ENCODE measurements around the gene YIPF1. TPM values are rescaled to one million over a fixed set of nuclear protein-coding genes. Genes with fewer than 3 reads are reported as not detected.

YIPF1 gene
- total and polyA plus RNA-seq, 10 of the 15 experiments (the other 5 are each of a cell fraction or from before 2014, with no cell fraction given): 13.0 to 36.0 (median 20.3) TPM

DNA sequence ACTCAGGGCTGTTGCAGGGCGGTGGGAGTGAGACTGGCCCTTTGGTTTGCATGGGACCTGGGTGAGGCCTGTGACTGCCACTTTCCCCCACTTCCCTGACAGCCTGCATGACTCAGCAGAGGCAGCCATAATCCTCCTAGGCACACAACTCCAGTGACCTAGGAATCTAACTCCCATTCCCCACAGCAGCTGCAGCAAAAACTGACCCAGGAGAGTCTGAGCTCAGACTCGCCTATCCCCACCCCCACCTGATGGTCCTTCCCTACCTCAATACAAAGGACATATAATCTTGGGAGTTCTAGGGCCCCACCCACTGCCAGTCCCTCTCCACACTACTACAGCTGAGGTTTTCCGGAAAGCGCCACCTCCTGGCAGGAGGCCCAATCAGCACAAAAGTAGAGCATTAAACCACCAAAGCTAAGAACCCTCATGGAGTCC is 78.2 kb downstream of the YIPF1 start:
- H3K9me3 ChIP-seq (replicated peaks; ENCODE audit: control insufficient read depth, insufficient read depth, low read length): no peaks in the 10 kb centered on the region; the same call in 2 of the 3 replicates
- no peaks in the 10 kb centered on the region for H3K27me3 ChIP-seq (replicated peaks in 1 of 2; ENCODE audit: control insufficient read depth in 2 of 2, insufficient read depth in 2 of 2, low read length in 1 of 2)
- no peaks in the 10 kb centered on the region for H3K4me1 ChIP-seq (ENCODE audit: control insufficient read depth, insufficient read depth, low read length)
- ChIA-PET CTCF (interaction anchor here (0.6 to 2.4 kb wide), 9 partner anchors 9 to 533 kb away, joined by 3 to 10 read pairs (median 4); no protein-coding TSS in a partner anchor), RAD21 (ENCODE audit: unreplicated experiment) (interaction anchor here (1.1 kb wide), 1 partner anchor 25 kb away, joined by 6 read pairs; no protein-coding TSS in a partner anchor), POLR2A (interaction anchor here (0.5 to 0.7 kb wide), 2 partner anchors 9 to 10 kb away, joined by 3 to 5 read pairs; no protein-coding TSS in a partner anchor), SMC1A (ENCODE audit: uncharacterized antibody, unreplicated experiment) (no interaction called here)
- peaks cover 3 to 25% of the 10 kb centered on the region in 2 experiments for H3K36me3 ChIP-seq (ENCODE audit: control insufficient read depth in 2 of 2, insufficient read depth in 2 of 2, low read length in 1 of 2)
- no peak overlapping the region for H3K27ac ChIP-seq (ENCODE audit: control insufficient read depth, insufficient read depth)
- in situ Hi-C loops (cut with MboI): no loop called here
- TF ChIP-seq SMAD1 (IDR thresholded peaks at IDR 0.05; ENCODE audit: low read depth, partially characterized antibody): no peak
- TF ChIP-seq BCL11A (IDR thresholded peaks at IDR 0.05; ENCODE audit: low read depth, low read length): no peak
- TF ChIP-seq SREBF2 (IDR thresholded peaks at IDR 0.05; ENCODE audit: low read length): no peak
- TF ChIP-seq, protein P1, sequence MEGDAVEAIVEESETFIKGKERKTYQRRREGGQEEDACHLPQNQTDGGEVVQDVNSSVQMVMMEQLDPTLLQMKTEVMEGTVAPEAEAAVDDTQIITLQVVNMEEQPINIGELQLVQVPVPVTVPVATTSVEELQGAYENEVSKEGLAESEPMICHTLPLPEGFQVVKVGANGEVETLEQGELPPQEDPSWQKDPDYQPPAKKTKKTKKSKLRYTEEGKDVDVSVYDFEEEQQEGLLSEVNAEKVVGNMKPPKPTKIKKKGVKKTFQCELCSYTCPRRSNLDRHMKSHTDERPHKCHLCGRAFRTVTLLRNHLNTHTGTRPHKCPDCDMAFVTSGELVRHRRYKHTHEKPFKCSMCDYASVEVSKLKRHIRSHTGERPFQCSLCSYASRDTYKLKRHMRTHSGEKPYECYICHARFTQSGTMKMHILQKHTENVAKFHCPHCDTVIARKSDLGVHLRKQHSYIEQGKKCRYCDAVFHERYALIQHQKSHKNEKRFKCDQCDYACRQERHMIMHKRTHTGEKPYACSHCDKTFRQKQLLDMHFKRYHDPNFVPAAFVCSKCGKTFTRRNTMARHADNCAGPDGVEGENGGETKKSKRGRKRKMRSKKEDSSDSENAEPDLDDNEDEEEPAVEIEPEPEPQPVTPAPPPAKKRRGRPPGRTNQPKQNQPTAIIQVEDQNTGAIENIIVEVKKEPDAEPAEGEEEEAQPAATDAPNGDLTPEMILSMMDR (IDR thresholded peaks at IDR 0.05 in 2 of 3, conservative IDR thresholded peaks at IDR 0.05 in 1 of 3; ENCODE audit: control insufficient read depth in 2 of 3, extremely low read depth in 1 of 3, insufficient read depth in 1 of 3, low read depth in 3 of 3, low read length in 3 of 3): peak; percentile 11 to 33 (median 24); a peak in 4 of 6 replicates
- no peak for TF ChIP-seq RAD21 (IDR thresholded peaks at IDR 0.05; ENCODE audit: insufficient read depth, low read depth, low read length)
- TF ChIP-seq TBL1XR1 (IDR thresholded peaks at IDR 0.05; ENCODE audit: low read depth, low read length): no peak
- TF ChIP-seq CHD4 (IDR thresholded peaks at IDR 0.05): no peak
- no peaks in the 10 kb centered on the region for H4K20me1 ChIP-seq (ENCODE audit: control insufficient read depth, insufficient read depth)
- no TSS peak for BruUV-seq (replicated peaks)
- ATAC-seq (0 out of 3 replicates have a peak, but pooled peaks have one; percentile 27), DNase-seq (ENCODE audit: low read depth, low spot score) (no peak), FAIRE-seq (no peak)
- H2AFZ ChIP-seq (ENCODE audit: control insufficient read depth, low read depth, low read length): no peak overlapping the region
- no peak overlapping the region for H3K4me3 ChIP-seq
- no peaks in the 10 kb centered on the region for H3K79me2 ChIP-seq (ENCODE audit: control insufficient read depth, insufficient read depth, low read length)
- no peak overlapping the region for H3K4me2 ChIP-seq (ENCODE audit: control insufficient read depth, insufficient read depth)
- WGBS (ENCODE audit: insufficient coverage, insufficient replicate concordance, low lambda C conversion rate, missing lambda C conversion rate): 100% methylated on average over 4 of the region's 4 CpGs
- intact Hi-C loops (cut with micrococcal nuclease; ENCODE audit: unreplicated experiment): no loop called here
- H3K9ac ChIP-seq (ENCODE audit: control insufficient read depth, insufficient read depth, low read length): no peak overlapping the region
